H9 (cell line): ENCODE results near the gene GNAS-AS1. TPM values are rescaled to one million over a fixed set of nuclear protein-coding genes. Genes with fewer than 3 reads are reported as not detected.

Source experiments
- DNase-seq: peaks from one replicate; pipeline ENCODE4 v3.0.0-alpha.2; 2017
- H2AFZ ChIP-seq: one replicate; pipeline ENCODE4 v1.6.1; 2013; ENCODE audit warnings: mild to moderate bottlenecking, low read length, control low read depth, moderate library complexity
- H2AK5ac ChIP-seq: 2 replicates; pipeline ENCODE4 v1.6.1; 2013; ENCODE audit warnings: low read length, control low read depth, mixed read lengths; ENCODE audit not compliant: insufficient read length
- H2BK120ac ChIP-seq: one replicate; pipeline ENCODE4 v1.6.1; 2013; ENCODE audit warnings: low read depth, mild to moderate bottlenecking, low read length, control low read depth, inconsistent platforms; ENCODE audit not compliant: poor library complexity, severe bottlenecking
- H2BK12ac ChIP-seq: 2 replicates; pipeline ENCODE4 v1.6.1; 2013; ENCODE audit warnings: low read length, control low read depth, mixed read lengths, low read depth; ENCODE audit not compliant: insufficient read length
- H2BK15ac ChIP-seq: 2 replicates; pipeline ENCODE4 v1.6.1; 2013; ENCODE audit warnings: low read depth, low read length, control low read depth
- H2BK20ac ChIP-seq: one replicate; pipeline ENCODE4 v1.6.1; 2013; ENCODE audit warnings: low read depth, mild to moderate bottlenecking, low read length, control low read depth, inconsistent platforms; ENCODE audit not compliant: poor library complexity, severe bottlenecking
- H2BK5ac ChIP-seq: 2 replicates; pipeline ENCODE4 v1.6.1; 2013; ENCODE audit warnings: low read length, control low read depth, mixed read lengths; ENCODE audit not compliant: insufficient read length
- H3K14ac ChIP-seq: 2 replicates; pipeline ENCODE4 v1.6.1; 2013; ENCODE audit warnings: low read length, control low read depth; ENCODE audit not compliant: insufficient read depth
- H3K18ac ChIP-seq: 2 replicates; pipeline ENCODE4 v1.6.1; 2013; ENCODE audit warnings: low read depth, mild to moderate bottlenecking, mixed read lengths, low read length, control low read depth; ENCODE audit not compliant: insufficient read length
- H3K23ac ChIP-seq: 2 replicates; pipeline ENCODE4 v1.6.1; 2013; ENCODE audit warnings: low read length, control low read depth, mixed read lengths, low read depth; ENCODE audit not compliant: insufficient read length
- H3K23me2 ChIP-seq: 2 replicates; pipeline ENCODE4 v1.6.1; 2013; ENCODE audit warnings: low read depth, mild to moderate bottlenecking, mixed read lengths, low read length, control low read depth; ENCODE audit not compliant: insufficient read length, poor library complexity, severe bottlenecking
- H3K27ac ChIP-seq: 2 replicates; pipeline ENCODE4 v1.5.1; 2013; ENCODE audit warnings: low read length, control low read depth, mixed read lengths, low read depth; ENCODE audit not compliant: insufficient read length
- H3K27me3 ChIP-seq: 2 replicates; pipeline ENCODE4 v1.6.1; 2013; ENCODE audit warnings: low read length, control low read depth, inconsistent platforms; ENCODE audit not compliant: insufficient read depth
- H3K4ac ChIP-seq: 2 replicates; pipeline ENCODE4 v1.6.1; 2013; ENCODE audit warnings: low read depth, mild to moderate bottlenecking, control low read depth, inconsistent platforms, low read length, moderate library complexity
- H3K4me1 ChIP-seq: 2 replicates; pipeline ENCODE4 v1.6.1; 2013; ENCODE audit warnings: low read length, control low read depth, inconsistent platforms; ENCODE audit not compliant: insufficient read depth
- H3K4me2 ChIP-seq: 2 replicates; pipeline ENCODE4 v1.6.1; 2013; ENCODE audit warnings: low read length, control low read depth, mixed read lengths; ENCODE audit not compliant: insufficient read length, insufficient read depth
- H3K56ac ChIP-seq: 2 replicates; pipeline ENCODE4 v1.6.1; 2013; ENCODE audit warnings: low read depth, mild to moderate bottlenecking, mixed read lengths, low read length, control low read depth; ENCODE audit not compliant: insufficient read length
- H3K79me1 ChIP-seq: 2 replicates; pipeline ENCODE4 v1.6.1; 2013; ENCODE audit warnings: low read depth, mild to moderate bottlenecking, moderate library complexity, low read length, control low read depth, inconsistent platforms; ENCODE audit not compliant: insufficient read depth, poor library complexity, severe bottlenecking
- H3K79me2 ChIP-seq: 2 replicates; pipeline ENCODE4 v1.6.1; 2013; ENCODE audit warnings: low read length, control low read depth, inconsistent platforms; ENCODE audit not compliant: insufficient read depth
- H3K9ac ChIP-seq: 2 replicates; pipeline ENCODE4 v1.6.1; 2013; ENCODE audit warnings: low read length, control low read depth, mixed read lengths; ENCODE audit not compliant: insufficient read length; ENCODE audit errors: extremely low read depth
- H3K9me3 ChIP-seq: one replicate; pipeline ENCODE4 v1.6.1; 2013; ENCODE audit warnings: low read depth, low read length, inconsistent platforms; ENCODE audit not compliant: control insufficient read depth
- H3T11ph ChIP-seq: one replicate; pipeline ENCODE4 v1.6.1; 2013; ENCODE audit warnings: mild to moderate bottlenecking, low read length, control low read depth, inconsistent platforms
- H4K20me1 ChIP-seq: one replicate; pipeline ENCODE4 v1.6.1; 2013; ENCODE audit not compliant: control insufficient read depth, insufficient read length, insufficient read depth
- H4K5ac ChIP-seq: 2 replicates; pipeline ENCODE4 v1.6.1; 2013; ENCODE audit warnings: low read depth, mild to moderate bottlenecking, mixed read lengths, low read length, control low read depth; ENCODE audit not compliant: insufficient read length
- H4K8ac ChIP-seq: replicated peaks from 2 replicates; pipeline ENCODE4 v1.6.1; 2013; ENCODE audit warnings: low read length, control low read depth, mixed read lengths, low read depth; ENCODE audit not compliant: insufficient read length
- H4K91ac ChIP-seq: 2 replicates; pipeline ENCODE4 v1.6.1; 2013; ENCODE audit warnings: low read depth, mild to moderate bottlenecking, moderate library complexity, mixed read lengths, low read length, control low read depth; ENCODE audit not compliant: insufficient read length
- H3K27ac Mint-ChIP-seq, 3 experiments: 2 replicates in 2 of 3; 3 replicates in 1 of 3; pipeline ENCODE4 v1.8.0; 2020 to 2021; ENCODE audit warnings: mixed read lengths in 3 of 3, mild to moderate bottlenecking in 1 of 3, moderate library complexity in 1 of 3
- H3K27me3 Mint-ChIP-seq: 2 replicates; pipeline ENCODE4 v1.8.0; 2021; ENCODE audit warnings: low read depth, mild to moderate bottlenecking, moderate library complexity, mixed read lengths
- H3K36me3 Mint-ChIP-seq, 3 experiments: 2 replicates in 2 of 3; 3 replicates in 1 of 3; pipeline ENCODE4 v1.8.0; 2020 to 2021; ENCODE audit warnings: low read depth in 3 of 3, mixed read lengths in 3 of 3; ENCODE audit not compliant: insufficient read depth in 1 of 3
- H3K4me1 Mint-ChIP-seq, 2 experiments: 2 replicates each; pipeline ENCODE4 v1.8.0; 2020; ENCODE audit warnings: mixed read lengths in 2 of 2
- H3K4me3 Mint-ChIP-seq, 2 experiments: 2 replicates in 1 of 2; 3 replicates in 1 of 2; pipeline ENCODE4 v1.8.0; 2020 to 2021; ENCODE audit warnings: mild to moderate bottlenecking in 2 of 2, mixed read lengths in 2 of 2, moderate library complexity in 1 of 2
- H3K9me3 Mint-ChIP-seq, 2 experiments: 2 replicates in 1 of 2; 3 replicates in 1 of 2; pipeline ENCODE4 v1.8.0; 2020; ENCODE audit warnings: mild to moderate bottlenecking in 2 of 2, mixed read lengths in 2 of 2, moderate library complexity in 1 of 2
- CTCF ChIP-seq: fragments of 200-600 bp; sonication (generic); conservative IDR thresholded peaks from 3 replicates; pipeline ENCODE4 v1.8.0; 2021; ENCODE audit warnings: antibody characterized with exemption, mild to moderate bottlenecking
- WGBS: extraction: QIAGEN DNeasy Blood & Tissue Kit; methylation state at CpG from one replicate; pipeline ENCODE4 v1.1.7; 2013; ENCODE audit warnings: missing lambda C conversion rate, low lambda C conversion rate, mixed read lengths; ENCODE audit not compliant: insufficient read length; ENCODE audit errors: extremely low coverage; 5-methylcytosine and 5-hydroxymethylcytosine counted together
- total RNA-seq: library from RNA; stranded (reverse); gene quantifications from 2 replicates; pipeline ENCODE4 v1.2.1, GENCODE V29; 2021

The GNAS-AS1 gene
- total RNA-seq, 1 experiment from 2014 or later = 11.3 TPM

- no peak overlapping the region for H2BK12ac ChIP-seq
- no peaks in the 10 kb centered on the region for H4K20me1 ChIP-seq
- H3K23me2 ChIP-seq = no peaks in the 10 kb centered on the region
- H3K79me1 ChIP-seq = no peaks in the 10 kb centered on the region
- WGBS = no CpG with 5 or more reads among the region's 5 CpGs
- H3K4me1 ChIP-seq = peaks cover 5% of the 10 kb centered on the region; the same call in 1 of the 2 replicates
- peak overlapping the region in 2 of 3 experiments; percentile 93 to 95; a peak in 3 of 7 replicates for H3K27ac Mint-ChIP-seq
- peaks cover 0 to 4% of the 10 kb centered on the region in 2 experiments; a peak in 2 of 5 replicates for H3K9me3 Mint-ChIP-seq
- H2AFZ ChIP-seq = no peak overlapping the region
- H3K14ac ChIP-seq = no peak overlapping the region
- peak overlapping the region; percentile 20 for H3K4me2 ChIP-seq
- H2BK20ac ChIP-seq = no peak overlapping the region
- H2BK5ac ChIP-seq = no peak overlapping the region
- no peak overlapping the region for H3K4ac ChIP-seq
- no peak overlapping the region; a peak in 1 of 5 replicates for H3K4me3 Mint-ChIP-seq
- no peak overlapping the region for H2AK5ac ChIP-seq
- no peak overlapping the region for H4K5ac ChIP-seq
- no peak overlapping the region for H4K8ac ChIP-seq
- peaks cover 52 to 53% of the 10 kb centered on the region in 2 experiments for H3K4me1 Mint-ChIP-seq
- H3K27me3 Mint-ChIP-seq = no peaks in the 10 kb centered on the region; the same call in none of the 2 replicates
- H3K18ac ChIP-seq = no peak overlapping the region
- no peak overlapping the region for H3K23ac ChIP-seq
- H3K27ac ChIP-seq = peak overlapping the region; percentile 78
- no peak overlapping the region for H4K91ac ChIP-seq
- peaks cover 4 to 23% (median 11%) of the 10 kb centered on the region in 3 experiments; a peak in 4 of 7 replicates for H3K36me3 Mint-ChIP-seq
- H3K9ac ChIP-seq = no peak overlapping the region
- H3K9me3 ChIP-seq = no peaks in the 10 kb centered on the region
- no peak overlapping the region for H3K56ac ChIP-seq
- H3T11ph ChIP-seq = no peak overlapping the region
- no peaks in the 10 kb centered on the region for H3K79me2 ChIP-seq
- no peak overlapping the region for H2BK15ac ChIP-seq
- no peaks in the 10 kb centered on the region; the same call in 1 of the 2 replicates for H3K27me3 ChIP-seq
- H2BK120ac ChIP-seq = no peak overlapping the region
- TF ChIP-seq CTCF = no peak
- DNase-seq = no peak
Measured at GRCh38 chr20:58882704-58883089, 32.0 kb upstream of the GNAS-AS1 start.
